Stimulated activated CD4-positive, alpha-beta T cell treated with anti-CD3 and anti-CD28 coated beads, Interleukin-12 subunit alpha, Interleukin-12 subunit beta, amount 100 ng/mL, for 4 hours (primary cell): ENCODE data around the gene CMIP.

Experiments
- DNase-seq: peaks from one replicate; pipeline ENCODE4 v3.0.0-alpha.2; 2020

CMIP gene

DNA sequence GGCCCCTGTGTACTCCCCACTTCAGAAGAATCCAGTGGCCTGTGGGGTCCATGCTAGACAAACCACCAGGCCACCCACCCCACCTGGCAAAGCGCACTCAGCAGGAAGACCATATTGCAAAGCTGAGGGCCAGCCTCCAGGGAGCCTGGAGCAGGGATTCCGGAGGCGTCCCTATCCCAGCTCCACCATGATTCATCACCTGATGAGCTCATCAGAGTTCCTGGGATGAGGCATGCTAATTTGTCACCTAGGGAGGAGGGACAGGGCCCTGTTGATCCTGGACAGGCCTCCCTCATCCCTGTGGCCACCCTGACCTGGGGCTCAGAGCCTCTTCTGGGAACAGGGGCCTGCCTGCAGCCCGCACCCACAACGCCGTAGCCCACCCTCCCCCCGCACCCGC is 202.9 kb downstream of the CMIP start:
- no peak for DNase-seq

- no peak for DNase-seq
Observed at GRCh38 chr16:81649561-81650184, 205.1 kb downstream of the CMIP start.

- DNase-seq, result no peak
Observed at GRCh38 chr16:81650281-81650680, 205.7 kb downstream of the CMIP start.

- no peak for DNase-seq
Observed at GRCh38 chr16:81650982-81651562, 206.5 kb downstream of the CMIP start.

DNA sequence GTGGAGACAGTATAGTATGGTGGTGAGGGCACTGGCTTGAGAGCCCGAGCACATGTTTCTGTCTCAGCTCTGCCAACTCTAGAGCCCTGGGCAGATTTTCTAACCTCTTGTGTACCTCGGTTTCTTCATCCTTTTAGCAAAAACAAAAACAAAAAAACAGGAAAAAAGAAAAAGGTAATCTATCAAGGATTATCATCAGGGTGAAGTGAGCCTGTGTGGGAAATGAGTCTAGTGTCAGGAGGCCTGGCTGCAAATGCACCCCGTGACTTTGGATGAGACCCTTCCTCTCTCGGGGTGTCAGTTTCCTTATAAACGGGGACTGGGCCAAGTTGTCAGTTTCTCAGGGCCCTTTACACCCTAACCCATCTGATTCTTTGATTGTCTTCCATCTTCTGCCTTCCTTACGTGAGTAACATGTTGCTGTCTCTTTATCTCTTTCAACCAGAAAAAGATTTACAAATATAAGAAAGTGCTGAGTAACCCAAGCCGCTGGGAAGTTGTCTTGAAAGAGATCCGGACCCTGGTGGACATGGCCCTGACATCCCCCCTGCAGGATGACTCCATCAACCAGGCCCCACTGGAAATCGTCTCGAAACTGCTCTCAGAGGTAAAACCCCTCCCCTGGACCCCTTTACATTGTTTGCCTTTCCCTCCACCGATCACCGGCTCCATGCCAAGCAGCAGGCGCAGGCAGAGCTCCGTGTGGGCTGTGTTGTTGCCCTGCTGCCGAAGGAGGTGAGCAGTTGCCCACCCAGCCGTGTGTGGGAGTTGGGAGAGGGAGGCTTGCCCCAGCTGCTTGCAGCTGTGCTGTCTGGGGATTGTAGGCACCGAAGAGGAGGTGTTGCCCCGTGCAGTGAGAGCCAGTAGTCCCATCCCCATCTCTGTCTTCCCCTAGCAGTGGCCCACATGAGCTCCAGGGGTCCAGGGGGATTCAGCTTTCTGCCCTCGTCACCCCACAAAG is 207.4 kb downstream of the CMIP start:
- DNase-seq, result no peak

DNA sequence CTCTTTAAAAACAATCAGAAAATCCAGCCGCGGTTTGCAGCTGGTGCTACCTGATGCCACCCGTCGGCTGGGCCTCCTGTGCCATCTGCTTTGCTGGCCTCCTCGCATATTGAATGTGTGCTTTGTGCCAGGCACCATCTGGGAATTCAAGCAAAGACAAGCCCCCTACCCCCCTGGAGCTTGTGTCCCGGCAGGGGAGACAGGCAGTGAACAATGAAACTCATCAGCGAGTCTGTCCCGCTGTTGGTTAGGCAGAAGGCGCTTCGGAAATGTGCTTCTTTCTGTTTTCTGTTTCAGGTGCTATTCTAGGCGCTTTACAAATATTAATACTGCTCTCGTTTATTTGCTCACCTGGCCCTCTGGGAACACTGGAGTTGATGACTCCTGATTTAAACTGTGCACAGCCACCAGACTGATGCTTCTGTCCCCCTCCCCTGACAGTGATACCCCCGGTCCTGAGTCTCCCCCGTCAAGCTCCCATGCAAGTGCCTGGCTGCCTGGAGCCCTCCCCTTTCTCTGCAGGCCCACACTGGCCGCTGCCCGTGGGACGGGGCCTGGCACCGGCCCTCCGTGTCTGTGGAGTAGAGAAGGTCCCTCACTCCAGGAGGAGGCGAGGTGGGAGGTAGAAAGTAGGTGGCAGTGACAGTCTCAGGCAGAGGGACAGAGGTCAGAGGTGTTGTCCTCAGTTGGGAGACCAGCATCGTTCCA is 208.3 kb downstream of the CMIP start:
- DNase-seq, result no peak

DNA sequence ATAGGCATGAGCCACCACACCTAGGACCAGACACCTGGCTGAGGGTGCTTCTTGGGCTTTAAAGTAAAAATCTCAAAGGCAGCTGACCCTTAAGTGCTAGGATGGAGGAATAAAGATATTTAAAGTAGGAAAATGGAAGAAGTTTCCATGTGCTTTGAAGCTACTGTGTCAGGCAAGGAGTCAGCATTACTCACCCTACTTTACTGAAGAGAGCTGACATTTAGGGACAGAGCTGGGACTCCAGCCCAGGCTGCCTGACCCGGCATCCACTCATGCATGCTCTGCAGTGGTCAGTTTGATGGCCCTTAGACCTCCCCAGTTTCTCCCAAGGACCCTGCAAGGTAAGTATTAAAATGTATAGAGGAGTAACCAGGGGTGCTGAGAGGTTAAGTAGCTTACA is 209.7 kb downstream of the CMIP start:
- DNase-seq, result no peak

GRCh38 chr16:81655469-81656162 is 211.0 kb downstream of the CMIP start:
- DNase-seq, result no peak

DNA sequence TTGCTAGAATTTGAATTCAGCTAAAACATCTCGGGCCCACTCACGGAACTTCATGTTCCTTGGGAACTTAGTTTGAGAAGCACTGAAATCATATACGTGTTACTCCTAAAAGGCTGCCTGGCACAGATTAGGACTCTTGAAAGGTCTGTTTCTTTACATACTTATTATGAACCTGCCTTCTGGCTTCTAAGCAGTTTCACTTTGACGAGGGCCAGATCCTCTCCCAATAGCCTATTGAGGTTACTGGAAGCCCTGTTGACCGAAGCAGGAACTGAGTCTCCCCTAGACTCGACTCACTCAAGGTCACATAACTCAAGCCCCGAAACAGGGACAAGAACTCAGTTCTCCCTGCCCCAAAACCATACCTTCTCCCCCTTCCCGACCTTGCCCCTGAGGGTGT is 212.6 kb downstream of the CMIP start:
- DNase-seq, result no peak

DNA sequence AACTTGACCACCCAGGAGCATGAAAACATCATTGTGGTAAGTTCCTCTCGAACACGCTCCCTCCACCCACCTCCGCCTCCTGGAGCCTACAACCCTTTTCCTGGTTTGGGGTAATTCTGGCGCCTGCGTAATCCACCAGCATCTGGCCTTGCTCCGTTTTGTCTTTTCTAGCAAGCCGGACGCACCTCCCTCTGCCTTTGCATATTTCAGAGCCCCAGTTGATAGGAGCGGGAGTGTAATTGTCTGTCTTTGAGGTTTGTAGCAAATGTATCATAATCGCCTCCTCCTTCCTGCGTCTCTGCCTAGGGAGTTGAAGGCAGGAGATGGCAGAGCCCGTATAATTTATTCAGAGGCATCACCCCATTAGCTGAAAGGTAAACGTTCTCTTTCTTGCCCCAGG is 213.2 kb downstream of the CMIP start:
- no peak for DNase-seq

DNA sequence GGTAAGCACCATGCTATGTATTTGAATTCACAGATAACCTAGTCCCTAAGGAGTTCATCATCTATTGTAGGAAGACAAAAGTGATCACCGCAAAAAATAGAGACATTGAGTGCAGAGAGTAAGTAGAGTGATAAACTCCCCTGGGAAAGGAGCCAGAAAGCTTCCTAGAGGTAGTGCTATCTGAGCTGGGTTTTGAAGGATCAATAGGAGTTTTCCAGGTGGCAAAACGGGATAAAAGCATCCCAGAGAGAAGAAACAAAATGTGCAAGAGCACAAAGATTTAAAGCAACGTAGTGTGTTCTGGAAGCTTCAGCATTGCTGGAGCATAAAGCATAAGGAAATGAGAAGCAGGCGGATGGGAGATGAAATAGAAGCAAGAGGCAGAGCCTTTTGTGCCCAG is 213.8 kb downstream of the CMIP start:
- no peak for DNase-seq

DNA sequence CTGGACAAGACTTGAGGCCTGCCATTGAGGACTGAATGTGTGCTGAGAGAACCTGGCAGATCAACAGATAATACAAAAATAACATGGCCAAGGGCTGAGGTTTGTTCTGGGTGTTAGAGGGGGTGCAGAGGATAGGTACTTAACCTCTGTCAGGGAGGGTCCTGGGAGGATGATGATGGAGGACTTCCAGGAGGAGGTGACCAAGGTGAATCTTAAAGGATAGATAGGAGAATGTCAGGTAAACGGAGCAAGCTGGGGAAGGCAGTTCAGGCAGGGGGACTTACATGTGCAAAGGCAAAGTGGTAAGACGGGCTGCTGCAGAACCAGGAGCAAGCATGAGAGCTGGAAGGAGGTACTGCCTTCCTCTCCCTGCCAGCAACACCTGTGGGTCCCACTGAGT is 214.6 kb downstream of the CMIP start:
- DNase-seq, result no peak

DNA sequence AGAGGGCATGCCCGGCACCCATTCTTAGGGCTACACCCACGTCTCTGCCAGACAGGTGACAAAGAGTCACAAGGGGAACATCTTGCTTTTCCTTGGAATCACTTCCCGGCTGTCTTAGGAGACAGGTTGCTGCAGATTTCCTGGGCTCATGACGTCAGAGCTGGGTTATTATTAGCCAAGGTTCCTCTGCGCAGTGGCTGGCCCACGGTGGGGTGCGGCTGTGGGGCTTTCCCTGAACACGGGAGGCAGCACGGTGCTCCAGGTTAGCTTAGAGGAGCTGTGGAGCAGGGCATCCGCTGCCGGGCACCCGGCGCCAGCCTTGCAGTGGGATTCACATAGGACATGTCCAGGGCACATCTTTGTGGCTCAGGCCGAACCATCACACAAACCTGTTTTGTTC is 216.5 kb downstream of the CMIP start:
- DNase-seq, result no peak

GRCh38 chr16:81664153-81664552 is 219.5 kb downstream of the CMIP start:
- no peak for DNase-seq

- no peak for DNase-seq
Observed at GRCh38 chr16:81665588-81665987, 221.0 kb downstream of the CMIP start.

DNA sequence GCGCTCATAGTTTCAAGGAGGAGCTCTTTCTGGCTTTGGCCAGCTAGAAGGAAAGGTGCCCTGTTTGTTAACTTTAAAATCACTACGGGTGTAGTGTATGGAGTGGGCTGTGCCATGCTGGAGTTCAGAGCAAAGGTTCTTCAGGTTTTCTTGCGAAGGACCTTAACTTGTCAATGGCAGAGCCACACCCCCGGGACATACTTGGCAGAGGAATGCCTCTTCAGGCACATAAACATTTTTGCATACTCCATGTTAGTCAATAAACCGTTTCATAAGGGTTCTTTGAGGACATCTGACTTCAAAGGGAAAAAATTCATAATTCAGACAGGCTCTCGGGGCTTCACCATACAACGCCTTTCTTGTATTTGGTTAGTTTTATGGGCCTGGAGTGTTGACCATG is 221.5 kb downstream of the CMIP start:
- DNase-seq, result no peak

GRCh38 chr16:81668243-81669097 is 223.9 kb downstream of the CMIP start:
- DNase-seq, result no peak

DNA sequence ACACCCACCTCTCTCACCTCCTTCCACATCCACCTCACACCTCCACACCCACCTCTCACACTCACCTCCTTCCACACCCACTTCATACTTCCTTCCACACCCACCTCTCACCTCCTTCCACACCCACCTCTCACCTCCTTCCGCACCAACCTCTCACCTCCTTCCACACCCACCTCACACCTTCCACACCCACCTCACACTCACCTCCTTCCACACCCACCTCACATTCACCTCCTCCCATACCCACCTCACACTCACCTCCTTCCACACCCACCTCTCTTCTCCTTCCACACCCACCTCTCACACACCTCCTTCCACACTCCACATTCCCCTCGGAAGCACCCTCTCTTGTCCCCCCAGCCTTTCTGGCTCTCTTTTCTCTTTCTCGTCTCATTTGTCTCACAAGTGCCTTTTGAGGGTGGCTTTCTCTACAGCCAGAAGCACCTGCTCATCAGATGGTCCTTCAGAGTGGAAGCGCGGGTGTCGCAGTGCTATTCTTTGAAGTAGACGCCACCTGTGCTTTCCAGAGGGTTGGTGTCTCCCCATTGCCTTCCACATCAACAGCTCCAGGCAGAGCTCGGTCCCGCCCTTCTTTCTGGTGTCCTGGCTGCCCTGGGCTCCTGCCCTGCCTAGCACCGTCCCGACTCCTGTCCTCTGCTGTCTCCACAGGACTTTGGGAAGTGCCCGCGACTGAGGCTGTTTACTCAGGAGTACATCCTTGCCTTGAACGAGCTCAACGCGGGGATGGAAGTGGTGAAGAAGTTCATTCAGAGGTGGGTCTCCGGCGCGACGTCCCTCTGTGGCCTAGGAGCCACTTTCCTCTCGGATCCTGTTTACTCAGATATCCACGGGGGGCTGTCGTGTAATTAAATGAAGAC is 225.1 kb downstream of the CMIP start:
- DNase-seq, result no peak

DNA sequence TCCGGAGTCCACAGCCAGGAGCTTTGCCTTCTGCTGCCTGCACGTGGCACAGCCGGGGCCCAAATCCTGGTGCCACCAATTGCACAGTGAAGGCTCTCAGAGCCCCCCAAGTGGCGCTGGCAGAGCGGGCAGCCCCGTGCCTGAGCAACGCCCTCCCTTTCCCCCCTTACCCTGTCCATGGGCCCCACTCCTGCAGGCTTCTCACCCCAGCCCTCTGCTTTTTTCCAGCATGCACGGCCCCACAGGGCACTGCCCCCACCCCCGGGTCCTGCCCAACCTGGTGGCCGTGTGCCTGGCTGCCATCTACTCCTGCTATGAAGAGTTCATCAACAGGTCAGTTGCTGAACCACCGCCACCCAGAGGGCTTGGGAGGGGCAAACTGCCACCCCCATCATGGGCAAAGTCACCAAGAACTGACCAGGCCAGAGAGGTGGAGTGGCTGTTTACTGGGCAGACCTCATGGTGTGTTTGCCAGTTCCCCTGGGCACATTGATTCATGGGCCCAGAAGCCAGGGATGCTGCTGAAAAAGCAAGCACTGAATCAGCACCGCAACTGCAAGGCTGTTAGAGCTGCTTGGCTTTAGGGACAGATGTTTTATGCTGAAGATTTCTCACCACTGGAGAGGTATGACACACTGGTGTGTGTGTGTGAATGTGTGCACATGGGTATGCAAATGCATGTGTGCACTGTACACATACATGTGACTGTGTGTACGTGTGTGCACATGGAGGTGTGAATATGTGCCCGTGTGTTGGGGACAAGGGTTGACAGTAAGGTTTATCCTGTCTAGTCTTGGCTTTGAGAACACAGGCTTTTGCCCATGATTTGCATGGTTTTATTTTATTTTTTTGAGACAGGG is 227.4 kb downstream of the CMIP start:
- no peak for DNase-seq

- DNase-seq, result no peak
Observed at GRCh38 chr16:81673432-81673831, 228.8 kb downstream of the CMIP start.
